GM18517 (cell line): Measurements from ENCODE around the gene RAB11FIP5.

Experiments used
- ATAC-seq: cut with Tn5 transposase; IDR thresholded peaks from one replicate; pipeline ENCODE4 v1.9.1; 2021; ENCODE audit warnings: mild to moderate bottlenecking, moderate library complexity; ENCODE audit not compliant: unreplicated experiment

The RAB11FIP5 gene

GRCh38 chr2:73035899-73036711, 76.6 kb downstream of the RAB11FIP5 start:
- no peak for ATAC-seq

- no peak for ATAC-seq
Observed at GRCh38 chr2:73034661-73035375, 77.9 kb downstream of the RAB11FIP5 start.

- no peak for ATAC-seq
Observed at GRCh38 chr2:73033766-73034381, 78.9 kb downstream of the RAB11FIP5 start.

GRCh38 chr2:73033142-73033765, 79.5 kb downstream of the RAB11FIP5 start:
- no peak for ATAC-seq

GRCh38 chr2:73032702-73033097, 80.0 kb downstream of the RAB11FIP5 start:
- no peak for ATAC-seq

- ATAC-seq: no peak
Observed at GRCh38 chr2:73031725-73032701, 80.7 kb downstream of the RAB11FIP5 start.

- no peak for ATAC-seq
Observed at GRCh38 chr2:73031095-73031678, 81.6 kb downstream of the RAB11FIP5 start.

- ATAC-seq: no peak
Observed at GRCh38 chr2:73028841-73029240, 83.9 kb downstream of the RAB11FIP5 start.

GRCh38 chr2:73027340-73027739, 85.4 kb downstream of the RAB11FIP5 start:
- no peak for ATAC-seq

- ATAC-seq: no peak
Observed at GRCh38 chr2:73023497-73023896, 89.3 kb downstream of the RAB11FIP5 start.
